HG03159 (cell line): Measurements from ENCODE around the gene SLC48A1.
A peak's percentile ranks its signal among the peaks of the same experiment; 100 is the strongest.

ENCODE experiments used
- ATAC-seq: cut with Tn5 transposase; IDR thresholded peaks from one replicate; pipeline ENCODE4 v1.9.1; 2021; ENCODE audit warnings: mild to moderate bottlenecking, moderate library complexity; ENCODE audit not compliant: unreplicated experiment

SLC48A1 gene

GRCh38 chr12:47757840-47758583 is 15.0 kb upstream of the SLC48A1 start:
- ATAC-seq = no peak

GRCh38 chr12:47758584-47758833 is 14.5 kb upstream of the SLC48A1 start:
- ATAC-seq = no peak

- ATAC-seq = peak; percentile 54
These were observed 14.0 kb upstream of the SLC48A1 start, which contains the start of gene RAPGEF3 for GRCh38 chr12:47758834-47759690. Gene RAPGEF3, minus strand, starts transcription at chr12:47758880. Its CDS starts 324 bp downstream, at chr12:47758556.

GRCh38 chr12:47762850-47763465 is 10.1 kb upstream of the SLC48A1 start:
- no peak for ATAC-seq

GRCh38 chr12:47763481-47764346 is 9.3 kb upstream of the SLC48A1 start:
- no peak for ATAC-seq

- no peak for ATAC-seq
These were observed 6.4 kb upstream of the SLC48A1 start for GRCh38 chr12:47766502-47767215.

- no peak for ATAC-seq
These were observed 5.8 kb upstream of the SLC48A1 start for GRCh38 chr12:47767216-47767724.

- ATAC-seq = no peak
These were observed 4.7 kb upstream of the SLC48A1 start for GRCh38 chr12:47768323-47768811.

GRCh38 chr12:47769234-47770085 is 3.6 kb upstream of the SLC48A1 start:
- no peak for ATAC-seq

- no peak for ATAC-seq
These were observed 2.8 kb upstream of the SLC48A1 start for GRCh38 chr12:47770086-47770726.

GRCh38 chr12:47771304-47771703 is 1.7 kb upstream of the SLC48A1 start:
- no peak for ATAC-seq

GRCh38 chr12:47772094-47772660 is 861 bp upstream of the SLC48A1 start:
- no peak for ATAC-seq

GRCh38 chr12:47772738-47773061 is 338 bp upstream of the SLC48A1 start:
- no peak for ATAC-seq

- ATAC-seq = no peak
These were observed 981 bp downstream of the SLC48A1 start for GRCh38 chr12:47773858-47774580.

GRCh38 chr12:47774663-47775062 is 1.6 kb downstream of the SLC48A1 start:
- ATAC-seq = no peak

- no peak for ATAC-seq
These were observed 2.3 kb downstream of the SLC48A1 start for GRCh38 chr12:47775100-47775911.
